ENCODE results near the gene SLC46A1.

GRCh38 chr17:28357901-28358197 lies 48.2 kb downstream of the SLC46A1 start:
- TF ChIP-seq BHLHE40 (IDR thresholded peaks at IDR 0.05; ENCODE audit: low read length) (no peak), TCF15 (CRISPR knock-in tag; IDR thresholded peaks at IDR 0.05) (no peak), ZNF561 (CRISPR knock-in tag; conservative IDR thresholded peaks at IDR 0.05) (no peak), MXI1 (IDR thresholded peaks at IDR 0.05; ENCODE audit: low read depth, low read length) (no peak), GTF2F1 (IDR thresholded peaks at IDR 0.05; ENCODE audit: low read depth, low read length) (no peak)

Data from K562 (cell line).